Measurements from ENCODE around the gene SNAPC3.

- no peak for TF ChIP-seq POLR2AphosphoS5 (IDR thresholded peaks at IDR 0.05; ENCODE audit: insufficient read depth, low read depth, low read length)
- TF ChIP-seq, protein P1, sequence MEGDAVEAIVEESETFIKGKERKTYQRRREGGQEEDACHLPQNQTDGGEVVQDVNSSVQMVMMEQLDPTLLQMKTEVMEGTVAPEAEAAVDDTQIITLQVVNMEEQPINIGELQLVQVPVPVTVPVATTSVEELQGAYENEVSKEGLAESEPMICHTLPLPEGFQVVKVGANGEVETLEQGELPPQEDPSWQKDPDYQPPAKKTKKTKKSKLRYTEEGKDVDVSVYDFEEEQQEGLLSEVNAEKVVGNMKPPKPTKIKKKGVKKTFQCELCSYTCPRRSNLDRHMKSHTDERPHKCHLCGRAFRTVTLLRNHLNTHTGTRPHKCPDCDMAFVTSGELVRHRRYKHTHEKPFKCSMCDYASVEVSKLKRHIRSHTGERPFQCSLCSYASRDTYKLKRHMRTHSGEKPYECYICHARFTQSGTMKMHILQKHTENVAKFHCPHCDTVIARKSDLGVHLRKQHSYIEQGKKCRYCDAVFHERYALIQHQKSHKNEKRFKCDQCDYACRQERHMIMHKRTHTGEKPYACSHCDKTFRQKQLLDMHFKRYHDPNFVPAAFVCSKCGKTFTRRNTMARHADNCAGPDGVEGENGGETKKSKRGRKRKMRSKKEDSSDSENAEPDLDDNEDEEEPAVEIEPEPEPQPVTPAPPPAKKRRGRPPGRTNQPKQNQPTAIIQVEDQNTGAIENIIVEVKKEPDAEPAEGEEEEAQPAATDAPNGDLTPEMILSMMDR (IDR thresholded peaks at IDR 0.05; ENCODE audit: extremely low read depth in 1 of 2, insufficient read depth in 1 of 2, low read depth in 1 of 2, low read length in 2 of 2) = no peak
- no peak for TF ChIP-seq POLR2A (IDR thresholded peaks at IDR 0.05; ENCODE audit: low read depth, low read length)
- TF ChIP-seq EZH2 (IDR thresholded peaks at IDR 0.05; ENCODE audit: borderline replicate concordance, low read depth, low read length, severe bottlenecking) = no peak
- TF ChIP-seq JUN (IDR thresholded peaks at IDR 0.05; ENCODE audit: borderline replicate concordance, insufficient read depth, insufficient read length, low read depth) = no peak
- TF ChIP-seq, protein P2, sequence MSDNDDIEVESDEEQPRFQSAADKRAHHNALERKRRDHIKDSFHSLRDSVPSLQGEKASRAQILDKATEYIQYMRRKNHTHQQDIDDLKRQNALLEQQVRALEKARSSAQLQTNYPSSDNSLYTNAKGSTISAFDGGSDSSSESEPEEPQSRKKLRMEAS (IDR thresholded peaks at IDR 0.05; ENCODE audit: insufficient read depth, insufficient read length) = no peak
- no peak for TF ChIP-seq GATA2 (IDR thresholded peaks at IDR 0.05; ENCODE audit: insufficient read depth, insufficient read length, low read depth, low read length)
- TF ChIP-seq MYC (IDR thresholded peaks at IDR 0.05; ENCODE audit: low read depth, low read length) = no peak
Observed at GRCh38 chr9:15433191-15433590, 10.5 kb downstream of the SNAPC3 start.
